NT2/D1 (cell line): ENCODE measurements around the gene WFIKKN1.
A peak's percentile ranks its signal among the peaks of the same experiment; 100 is the strongest.

Source experiments
- DNase-seq: peaks from one replicate; pipeline ENCODE4 v3.0.0-alpha.2; 2011; ENCODE audit warnings: low read depth, low spot score
- H3K27me3 ChIP-seq: 2 replicates; pipeline ENCODE4 v1.6.0; 2011; ENCODE audit warnings: mild to moderate bottlenecking; ENCODE audit not compliant: insufficient read length, insufficient read depth
- H3K36me3 ChIP-seq: 2 replicates; pipeline ENCODE4 v1.6.1; 2011; ENCODE audit warnings: mild to moderate bottlenecking, low read length, mixed read lengths; ENCODE audit not compliant: insufficient read depth, insufficient read length
- H3K4me1 ChIP-seq: 2 replicates; pipeline ENCODE4 v1.5.1; 2011; ENCODE audit not compliant: insufficient read depth, insufficient read length
- H3K4me3 ChIP-seq: 2 replicates; pipeline ENCODE4 v1.5.1; 2011; ENCODE audit warnings: low read depth; ENCODE audit not compliant: insufficient read length
- H3K9ac ChIP-seq: 2 replicates; pipeline ENCODE4 v1.6.0; 2011; ENCODE audit warnings: low read depth; ENCODE audit not compliant: insufficient read length
- H3K9me3 ChIP-seq: 2 replicates; pipeline ENCODE4 v1.5.1; 2011; ENCODE audit warnings: mild to moderate bottlenecking, low read length; ENCODE audit not compliant: insufficient read depth
- SUZ12 ChIP-seq: IDR thresholded peaks from 2 replicates; pipeline ENCODE4 v1.6.1; 2011; ENCODE audit not compliant: insufficient read length, insufficient read depth; ENCODE audit errors: extremely low read depth
- YY1 ChIP-seq: IDR thresholded peaks from 2 replicates; pipeline ENCODE4 v1.6.1; 2011; ENCODE audit not compliant: insufficient read length, insufficient read depth
- ZNF274 ChIP-seq: IDR thresholded peaks from 2 replicates; pipeline ENCODE4 v1.6.1; 2011; ENCODE audit warnings: mild to moderate bottlenecking, low read depth, low read length

The WFIKKN1 gene

GRCh38 chr16:647173-647902 lies 16.6 kb downstream of the WFIKKN1 start:
- Histone ChIP-seq H3K4me3 (no peak overlapping the region), H3K4me1 (peaks cover 32% of the 10 kb centered on the region), H3K27me3 (peaks cover 9% of the 10 kb centered on the region), H3K36me3 (peaks cover 35% of the 10 kb centered on the region), H3K9me3 (no peaks in the 10 kb centered on the region), H3K9ac (no peak overlapping the region)
- no peak for DNase-seq
- TF ChIP-seq SUZ12 (no peak), ZNF274 (no peak), YY1 (no peak)

- H3K4me3 ChIP-seq: peak overlapping the region; percentile 90
- H3K27me3 ChIP-seq: no peaks in the 10 kb centered on the region
- H3K9ac ChIP-seq: peak overlapping the region; percentile 96
- peaks cover 27% of the 10 kb centered on the region for H3K4me1 ChIP-seq
- DNase-seq: no peak
- H3K9me3 ChIP-seq: no peaks in the 10 kb centered on the region
- peaks cover 44% of the 10 kb centered on the region for H3K36me3 ChIP-seq
- no peak for TF ChIP-seq ZNF274
- TF ChIP-seq SUZ12: no peak
- TF ChIP-seq YY1: no peak
Measured at GRCh38 chr16:648071-648780, 17.4 kb downstream of the WFIKKN1 start.

- H3K4me1 ChIP-seq: peaks cover 30% of the 10 kb centered on the region
- H3K4me3 ChIP-seq: peak within 1 kb of the TSS; percentile 90
- H3K9ac ChIP-seq: peak within 1 kb of the TSS; percentile 96
- H3K9me3 ChIP-seq: no peaks in the 10 kb centered on the region
- peaks cover 52% of the 10 kb centered on the region for H3K36me3 ChIP-seq
- peak; percentile 87 for DNase-seq
- TF ChIP-seq ZNF274 (no peak), YY1 (peak; percentile 92)
- no peaks in the 10 kb centered on the region for H3K27me3 ChIP-seq
Measured at GRCh38 chr16:648781-649589, 18.2 kb downstream of the WFIKKN1 start, which contains the start of gene WDR90. TSS of gene WDR90 (plus strand) at chr16:649365. CDS start at chr16:649417, 52 bp downstream.

DNA sequence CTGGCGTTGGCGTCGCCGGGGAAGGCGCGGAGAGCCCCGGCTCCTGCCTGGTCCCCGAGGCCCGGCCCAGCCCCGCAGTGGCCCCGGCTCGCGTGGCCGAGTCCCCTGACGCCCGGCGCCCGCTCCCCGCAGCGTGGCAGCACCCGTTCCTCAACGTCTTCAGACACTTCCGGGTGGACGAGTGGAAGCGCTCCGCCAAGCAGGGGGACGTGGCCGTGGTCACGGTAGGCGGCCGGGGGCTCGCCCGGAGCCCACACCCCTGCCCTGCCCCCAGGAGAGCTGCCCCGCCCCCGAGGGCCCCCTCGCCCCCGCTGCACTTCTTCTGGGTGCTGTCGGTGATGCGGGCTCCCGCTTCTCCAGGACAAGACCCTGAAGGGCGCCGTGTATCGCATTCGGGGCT lies 18.8 kb downstream of the WFIKKN1 start:
- no peaks in the 10 kb centered on the region for H3K27me3 ChIP-seq
- peak overlapping the region; percentile 90 for H3K4me3 ChIP-seq
- H3K4me1 ChIP-seq: peaks cover 28% of the 10 kb centered on the region
- no peaks in the 10 kb centered on the region for H3K9me3 ChIP-seq
- no peak for DNase-seq
- H3K9ac ChIP-seq: peak overlapping the region; percentile 96
- H3K36me3 ChIP-seq: peaks cover 54% of the 10 kb centered on the region
- TF ChIP-seq ZNF274 (no peak), YY1 (no peak), SUZ12 (no peak)

DNA sequence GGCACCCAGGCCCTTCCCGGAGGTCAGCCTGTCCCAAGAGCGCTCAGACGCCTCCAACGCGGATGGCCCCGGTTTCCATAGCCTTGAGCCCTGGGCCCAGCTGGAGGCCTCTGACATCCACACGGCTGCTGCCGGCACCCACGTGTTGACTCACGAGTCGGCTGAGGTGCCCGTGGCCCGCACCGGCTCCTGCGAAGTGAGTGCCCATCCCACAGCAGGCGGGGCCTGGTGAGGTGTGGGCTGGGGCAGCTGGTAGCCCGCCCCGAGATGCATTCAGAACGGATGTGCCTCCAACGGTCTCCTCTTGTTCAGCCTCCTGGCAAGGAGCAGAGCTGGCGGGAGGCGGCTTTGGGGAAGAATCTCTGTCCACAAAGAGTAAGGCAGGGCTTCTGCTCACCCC lies 21.1 kb downstream of the WFIKKN1 start:
- Histone ChIP-seq H3K4me1 (peaks cover 17% of the 10 kb centered on the region), H3K9ac (no peak overlapping the region), H3K9me3 (no peaks in the 10 kb centered on the region), H3K36me3 (peaks cover 71% of the 10 kb centered on the region), H3K4me3 (no peak overlapping the region), H3K27me3 (no peaks in the 10 kb centered on the region)
- DNase-seq: no peak
- no peak for TF ChIP-seq SUZ12
- no peak for TF ChIP-seq ZNF274
- TF ChIP-seq YY1: no peak

- Histone ChIP-seq H3K4me1 (peaks cover 11% of the 10 kb centered on the region), H3K36me3 (peaks cover 72% of the 10 kb centered on the region), H3K9ac (no peak overlapping the region), H3K27me3 (no peaks in the 10 kb centered on the region), H3K9me3 (no peaks in the 10 kb centered on the region), H3K4me3 (no peak overlapping the region)
- TF ChIP-seq YY1 (no peak), SUZ12 (no peak), ZNF274 (no peak)
- DNase-seq: no peak
Measured at GRCh38 chr16:652454-653305, 21.9 kb downstream of the WFIKKN1 start.

DNA sequence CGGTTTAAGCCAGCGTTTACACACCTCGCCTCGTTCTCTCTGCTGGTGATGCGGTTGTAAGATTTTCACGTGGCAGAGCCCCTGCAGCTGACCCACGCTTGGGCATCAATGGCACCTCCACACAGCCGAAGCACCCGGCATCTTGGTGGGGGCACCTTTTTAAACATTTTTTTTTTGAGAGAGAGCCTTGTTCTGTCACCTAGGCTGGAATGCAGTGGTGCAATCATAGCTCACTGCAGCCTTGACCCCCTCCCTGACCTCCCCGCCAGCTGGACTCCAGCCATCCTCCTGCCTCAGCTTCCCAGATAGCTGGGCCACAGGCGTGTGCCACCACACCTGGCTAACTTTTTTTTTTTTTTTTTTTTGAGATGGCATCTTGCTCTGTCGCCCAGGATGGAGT lies 23.2 kb downstream of the WFIKKN1 start:
- H3K9ac ChIP-seq: no peak overlapping the region
- DNase-seq: no peak
- no peaks in the 10 kb centered on the region for H3K27me3 ChIP-seq
- no peaks in the 10 kb centered on the region for H3K9me3 ChIP-seq
- H3K4me1 ChIP-seq: peaks cover 11% of the 10 kb centered on the region
- H3K36me3 ChIP-seq: peaks cover 85% of the 10 kb centered on the region
- no peak overlapping the region for H3K4me3 ChIP-seq
- TF ChIP-seq ZNF274: no peak
- TF ChIP-seq SUZ12: no peak
- TF ChIP-seq YY1: no peak
